HG02571 (cell line): Measurements from ENCODE around the gene ERGIC2.

Experiments
- ATAC-seq: cut with Tn5 transposase; IDR thresholded peaks from one replicate; pipeline ENCODE4 v1.9.1; 2021; ENCODE audit warnings: mild to moderate bottlenecking, moderate library complexity; ENCODE audit not compliant: unreplicated experiment

ERGIC2 gene

GRCh38 chr12:29376118-29376517 is 4.9 kb downstream of the ERGIC2 start:
- no peak for ATAC-seq

- no peak for ATAC-seq
These were observed 6.1 kb downstream of the ERGIC2 start for GRCh38 chr12:29374913-29375312.

- ATAC-seq = no peak
These were observed 7.0 kb downstream of the ERGIC2 start for GRCh38 chr12:29374012-29374411.

GRCh38 chr12:29365091-29365490 is 15.9 kb downstream of the ERGIC2 start:
- ATAC-seq = no peak

GRCh38 chr12:29354954-29355353 is 26.0 kb downstream of the ERGIC2 start:
- no peak for ATAC-seq

GRCh38 chr12:29350080-29350479 is 30.9 kb downstream of the ERGIC2 start:
- no peak for ATAC-seq

GRCh38 chr12:29346769-29347421 is 34.1 kb downstream of the ERGIC2 start:
- no peak for ATAC-seq

GRCh38 chr12:29343022-29343799 is 37.8 kb downstream of the ERGIC2 start:
- no peak for ATAC-seq

- ATAC-seq = no peak
These were observed 43.6 kb downstream of the ERGIC2 start for GRCh38 chr12:29337325-29337724.

GRCh38 chr12:29334937-29335336 is 46.0 kb downstream of the ERGIC2 start:
- ATAC-seq = no peak

- no peak for ATAC-seq
These were observed 47.8 kb downstream of the ERGIC2 start for GRCh38 chr12:29333178-29333577.

GRCh38 chr12:29329411-29329810 is 51.6 kb downstream of the ERGIC2 start:
- no peak for ATAC-seq

GRCh38 chr12:29322157-29322556 is 58.8 kb downstream of the ERGIC2 start:
- no peak for ATAC-seq

- no peak for ATAC-seq
These were observed 60.5 kb downstream of the ERGIC2 start for GRCh38 chr12:29320295-29321085.

- ATAC-seq = peak; percentile 95
These were observed 63.2 kb downstream of the ERGIC2 start for GRCh38 chr12:29317556-29318363.

- no peak for ATAC-seq
These were observed 64.2 kb downstream of the ERGIC2 start for GRCh38 chr12:29316752-29317151.

- ATAC-seq = no peak
These were observed 66.6 kb downstream of the ERGIC2 start for GRCh38 chr12:29314416-29314815.

GRCh38 chr12:29310899-29311298 is 70.1 kb downstream of the ERGIC2 start:
- ATAC-seq = no peak

- ATAC-seq = no peak
These were observed 71.6 kb downstream of the ERGIC2 start for GRCh38 chr12:29309320-29309902.

- no peak for ATAC-seq
These were observed 74.3 kb downstream of the ERGIC2 start for GRCh38 chr12:29306682-29307081.
